Measurements from ENCODE around the gene CLDN34.

The CLDN34 gene

GRCh38 chrX:10015723-10016518, 48.8 kb downstream of the CLDN34 start:
- no peak for DNase-seq (ENCODE audit: low read depth in 2 of 2, low spot score in 1 of 2)

- DNase-seq (ENCODE audit: low read depth in 2 of 2, low spot score in 1 of 2): no peak
Observed at GRCh38 chrX:10016519-10017132, 49.5 kb downstream of the CLDN34 start.

GRCh38 chrX:10017872-10018271, 50.7 kb downstream of the CLDN34 start:
- DNase-seq (ENCODE audit: low read depth in 2 of 2, low spot score in 1 of 2): no peak

Data from stimulated activated CD8-positive, alpha-beta memory T cell treated with anti-CD3 and anti-CD28 coated beads, Interleukin-4, amount 100 ng/mL, for 1 hour (primary cell).